HepG2 (cell line): ENCODE measurements around the gene TAB3. TPM values are rescaled to one million over a fixed set of nuclear protein-coding genes. Genes with fewer than 3 reads are reported as not detected.
A peak's percentile ranks its signal among the peaks of the same experiment; 100 is the strongest.

Experiments used
- MXI1 ChIP-seq: IDR thresholded peaks from 3 replicates; pipeline ENCODE4 v1.6.1; 2012; ENCODE audit warnings: low read depth, low read length, inconsistent platforms, borderline replicate concordance
- NCOR1 ChIP-seq: fragments of 200-600 bp; sonication (generic); IDR thresholded peaks from 2 replicates; pipeline ENCODE4 v1.7.0; 2017; ENCODE audit warnings: antibody characterized with exemption, low read length, borderline replicate concordance
- NFIC ChIP-seq: IDR thresholded peaks from 2 replicates; pipeline ENCODE4 v1.6.1; 2012; ENCODE audit warnings: mild to moderate bottlenecking, low read length, inconsistent platforms
- ONECUT2 ChIP-seq: sonication (generic); formaldehyde crosslinking; IDR thresholded peaks from 2 replicates; pipeline ENCODE4 v1.4.0; 2020; ENCODE audit warnings: missing genetic modification reagents
- RAD51 ChIP-seq: fragments of 450-650 bp; IDR thresholded peaks from 2 replicates; pipeline ENCODE4 v1.6.1; 2016; ENCODE audit warnings: borderline replicate concordance
- SATB2 ChIP-seq: sonication (generic); formaldehyde crosslinking; IDR thresholded peaks from 2 replicates; pipeline ENCODE4 v1.5.0; 2020; ENCODE audit warnings: missing genetic modification reagents
- SMARCC2 ChIP-seq: fragments of 450-650 bp; IDR thresholded peaks from 2 replicates; pipeline ENCODE4 v1.6.1; 2017; ENCODE audit warnings: antibody characterized with exemption, mild to moderate bottlenecking
- SMC3 ChIP-seq: IDR thresholded peaks from 2 replicates; pipeline ENCODE4 v1.6.1; 2011; ENCODE audit warnings: low read length, improper control_type of control experiment
- SPEN ChIP-seq: sonication (generic); formaldehyde crosslinking; IDR thresholded peaks from 2 replicates; pipeline ENCODE4 v1.5.1; 2020; ENCODE audit warnings: low read depth, mild to moderate bottlenecking, missing genetic modification reagents
- ZFP36 ChIP-seq: fragments of 150-350 bp; IDR thresholded peaks from 2 replicates; pipeline ENCODE4 v1.6.1; 2018; ENCODE audit warnings: borderline replicate concordance, low read length, low read depth; ENCODE audit not compliant: partially characterized antibody
- ZNF180 ChIP-seq: sonication (generic); formaldehyde crosslinking; IDR thresholded peaks from 2 replicates; pipeline ENCODE4 v1.4.0; 2020; ENCODE audit warnings: low read depth, missing genetic modification reagents, borderline replicate concordance
- ZNF207 ChIP-seq: fragments of 450-650 bp; IDR thresholded peaks from 2 replicates; pipeline ENCODE4 v1.6.1; 2016; ENCODE audit warnings: antibody characterized with exemption, borderline replicate concordance
- ZNF331 ChIP-seq: sonication (generic); formaldehyde crosslinking; IDR thresholded peaks from 2 replicates; pipeline ENCODE4 v1.4.0; 2020; ENCODE audit warnings: missing genetic modification reagents
- ZNF557 ChIP-seq: sonication (generic); formaldehyde crosslinking; IDR thresholded peaks from 2 replicates; pipeline ENCODE4 v1.4.0; 2020; ENCODE audit warnings: missing genetic modification reagents
- ZNF567 ChIP-seq: sonication (generic); formaldehyde crosslinking; IDR thresholded peaks from 2 replicates; pipeline ENCODE4 v1.8.1; 2023; ENCODE audit warnings: mild to moderate bottlenecking, missing genetic modification reagents, borderline replicate concordance
- ZNF577 ChIP-seq: sonication (generic); formaldehyde crosslinking; IDR thresholded peaks from 2 replicates; pipeline ENCODE4 v1.4.0; 2020; ENCODE audit warnings: mild to moderate bottlenecking, low read depth, missing genetic modification reagents, borderline replicate concordance
- ZNF775 ChIP-seq: sonication (generic); formaldehyde crosslinking; IDR thresholded peaks from 2 replicates; pipeline ENCODE4 v1.4.0; 2020; ENCODE audit warnings: missing genetic modification reagents, mild to moderate bottlenecking, moderate library complexity, borderline replicate concordance
- polyA plus RNA-seq, 8 experiments: library from polyadenylated mRNA; depleted of rRNA in 3 of 8; stranded (reverse) in 7 of 8; unstranded in 1 of 8; fragments of >200 nt; fragmentation: Illumina TruSeq in 4 of 8; extraction: Trizol in 4 of 8; gene quantifications; 2 replicates each; pipeline versions ENCODE4 v1.2.1 to v1.2.3, GENCODE V29; 2011 to 2016; ENCODE audit warnings: low read depth in 4 of 8, missing spikeins in 1 of 8, mixed read lengths in 1 of 8; ENCODE audit not compliant: insufficient read depth in 1 of 8
- total RNA-seq, 5 experiments: library from RNA; depleted of rRNA; stranded (reverse); fragments of >200 nt; fragmentation: Illumina TruSeq; extraction: Trizol; gene quantifications; 2 replicates each; pipeline ENCODE4 v1.2.3, GENCODE V29; 2016; ENCODE audit warnings: low read depth in 1 of 5
- TF ChIP-seq, protein P1 (sequence below): sonication (generic); formaldehyde crosslinking; IDR thresholded peaks from 2 replicates; pipeline ENCODE4 v1.9.0; 2021; ENCODE audit warnings: missing genetic modification reagents, borderline replicate concordance
- TF ChIP-seq, protein P2 (sequence below): IDR thresholded peaks from 2 replicates; pipeline ENCODE4 v1.6.1; 2016; ENCODE audit warnings: control low read depth
- TF ChIP-seq, protein P3 (sequence below): sonication (generic); formaldehyde crosslinking; IDR thresholded peaks from 2 replicates; pipeline ENCODE4 v1.4.0; 2020; ENCODE audit warnings: missing genetic modification reagents, borderline replicate concordance
- TF ChIP-seq, protein P4 (sequence below): IDR thresholded peaks from 2 replicates; pipeline ENCODE4 v1.6.1; 2016; ENCODE audit warnings: low read depth, missing genetic modification reagents, missing compliant biosample characterization

The TAB3 gene
- total and polyA plus RNA-seq, 2 of the 13 experiments (the other 11 are each of a cell fraction or from before 2014, with no cell fraction given), result 27.2 to 59.8 TPM

DNA sequence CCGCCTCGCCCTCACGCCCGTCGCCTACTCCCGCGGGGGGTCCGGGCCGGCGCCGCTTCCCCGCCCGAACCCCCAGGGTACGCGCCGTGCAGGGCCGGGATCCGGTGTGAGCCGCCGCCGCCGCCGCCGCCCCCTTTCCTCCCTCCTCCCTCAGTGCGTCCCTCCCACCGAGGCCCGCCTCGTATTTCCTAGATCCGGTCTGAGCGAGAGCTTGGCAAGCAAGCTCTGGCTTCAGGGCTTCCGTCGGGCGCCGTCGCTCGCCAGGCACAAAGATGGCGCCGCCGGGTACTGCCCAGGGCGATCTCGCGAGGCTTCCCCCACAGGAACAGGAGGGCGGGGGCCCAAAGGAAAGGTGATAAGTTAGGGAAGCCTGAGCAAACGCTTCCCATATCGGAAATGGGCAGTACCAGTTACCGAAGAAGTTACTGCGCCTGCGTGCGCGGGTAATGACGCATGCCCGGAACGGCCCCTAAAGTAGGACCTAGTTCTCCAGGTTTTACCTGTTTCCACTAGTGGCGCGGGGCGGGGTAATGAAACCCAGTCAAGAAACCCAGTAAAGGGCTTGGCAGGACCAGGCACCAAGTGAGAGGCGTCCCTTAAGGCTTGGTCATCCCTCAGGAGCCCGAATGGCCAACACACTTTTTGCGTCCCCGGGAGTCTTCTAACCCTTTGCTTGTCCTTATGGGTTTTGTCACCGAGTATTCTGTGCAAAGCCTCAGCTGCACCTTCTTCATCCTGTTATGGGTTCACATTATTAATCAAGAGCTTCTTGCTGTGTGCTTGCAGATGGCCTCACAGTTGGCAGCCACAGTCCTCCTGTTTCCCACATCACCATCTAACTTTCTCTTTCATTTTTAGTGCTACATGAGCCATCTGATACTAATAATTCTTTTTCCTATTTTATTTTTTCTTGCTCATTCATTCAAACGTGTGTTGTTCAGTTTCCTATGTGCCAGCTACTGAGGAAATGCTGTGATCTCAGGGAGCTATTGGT, at the start of gene TAB3 (continued):
- TF ChIP-seq ZNF567 (no peak), ZFP36 (no peak), NCOR1 (no peak), SMARCC2 (no peak), MXI1 (peak; percentile 38; the same call in 1 of the 3 replicates), ZNF557 (no peak), ZNF207 (no peak), SPEN (no peak; the same call in none of the 2 replicates), ONECUT2 (CRISPR knock-in tag) (no peak), ZNF775 (CRISPR knock-in tag) (no peak), NFIC (no peak), ZNF331 (CRISPR knock-in tag) (no peak; the same call in 1 of the 2 replicates), ZNF577 (no peak), SATB2 (CRISPR knock-in tag) (no peak), RAD51 (no peak), ZNF180 (CRISPR knock-in tag) (no peak), SMC3 (no peak)
- TF ChIP-seq, protein P1, sequence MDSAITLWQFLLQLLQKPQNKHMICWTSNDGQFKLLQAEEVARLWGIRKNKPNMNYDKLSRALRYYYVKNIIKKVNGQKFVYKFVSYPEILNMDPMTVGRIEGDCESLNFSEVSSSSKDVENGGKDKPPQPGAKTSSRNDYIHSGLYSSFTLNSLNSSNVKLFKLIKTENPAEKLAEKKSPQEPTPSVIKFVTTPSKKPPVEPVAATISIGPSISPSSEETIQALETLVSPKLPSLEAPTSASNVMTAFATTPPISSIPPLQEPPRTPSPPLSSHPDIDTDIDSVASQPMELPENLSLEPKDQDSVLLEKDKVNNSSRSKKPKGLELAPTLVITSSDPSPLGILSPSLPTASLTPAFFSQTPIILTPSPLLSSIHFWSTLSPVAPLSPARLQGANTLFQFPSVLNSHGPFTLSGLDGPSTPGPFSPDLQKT (CRISPR knock-in tag), result no peak
- TF ChIP-seq, protein P2, sequence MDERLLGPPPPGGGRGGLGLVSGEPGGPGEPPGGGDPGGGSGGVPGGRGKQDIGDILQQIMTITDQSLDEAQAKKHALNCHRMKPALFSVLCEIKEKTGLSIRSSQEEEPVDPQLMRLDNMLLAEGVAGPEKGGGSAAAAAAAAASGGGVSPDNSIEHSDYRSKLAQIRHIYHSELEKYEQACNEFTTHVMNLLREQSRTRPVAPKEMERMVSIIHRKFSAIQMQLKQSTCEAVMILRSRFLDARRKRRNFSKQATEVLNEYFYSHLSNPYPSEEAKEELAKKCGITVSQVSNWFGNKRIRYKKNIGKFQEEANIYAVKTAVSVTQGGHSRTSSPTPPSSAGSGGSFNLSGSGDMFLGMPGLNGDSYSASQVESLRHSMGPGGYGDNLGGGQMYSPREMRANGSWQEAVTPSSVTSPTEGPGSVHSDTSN, result no peak
- TF ChIP-seq, protein P3, sequence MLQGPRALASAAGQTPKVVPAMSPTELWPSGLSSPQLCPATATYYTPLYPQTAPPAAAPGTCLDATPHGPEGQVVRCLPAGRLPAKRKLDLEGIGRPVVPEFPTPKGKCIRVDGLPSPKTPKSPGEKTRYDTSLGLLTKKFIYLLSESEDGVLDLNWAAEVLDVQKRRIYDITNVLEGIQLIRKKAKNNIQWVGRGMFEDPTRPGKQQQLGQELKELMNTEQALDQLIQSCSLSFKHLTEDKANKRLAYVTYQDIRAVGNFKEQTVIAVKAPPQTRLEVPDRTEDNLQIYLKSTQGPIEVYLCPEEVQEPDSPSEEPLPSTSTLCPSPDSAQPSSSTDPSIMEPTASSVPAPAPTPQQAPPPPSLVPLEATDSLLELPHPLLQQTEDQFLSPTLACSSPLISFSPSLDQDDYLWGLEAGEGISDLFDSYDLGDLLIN (CRISPR knock-in tag), result no peak
- TF ChIP-seq, protein P4, sequence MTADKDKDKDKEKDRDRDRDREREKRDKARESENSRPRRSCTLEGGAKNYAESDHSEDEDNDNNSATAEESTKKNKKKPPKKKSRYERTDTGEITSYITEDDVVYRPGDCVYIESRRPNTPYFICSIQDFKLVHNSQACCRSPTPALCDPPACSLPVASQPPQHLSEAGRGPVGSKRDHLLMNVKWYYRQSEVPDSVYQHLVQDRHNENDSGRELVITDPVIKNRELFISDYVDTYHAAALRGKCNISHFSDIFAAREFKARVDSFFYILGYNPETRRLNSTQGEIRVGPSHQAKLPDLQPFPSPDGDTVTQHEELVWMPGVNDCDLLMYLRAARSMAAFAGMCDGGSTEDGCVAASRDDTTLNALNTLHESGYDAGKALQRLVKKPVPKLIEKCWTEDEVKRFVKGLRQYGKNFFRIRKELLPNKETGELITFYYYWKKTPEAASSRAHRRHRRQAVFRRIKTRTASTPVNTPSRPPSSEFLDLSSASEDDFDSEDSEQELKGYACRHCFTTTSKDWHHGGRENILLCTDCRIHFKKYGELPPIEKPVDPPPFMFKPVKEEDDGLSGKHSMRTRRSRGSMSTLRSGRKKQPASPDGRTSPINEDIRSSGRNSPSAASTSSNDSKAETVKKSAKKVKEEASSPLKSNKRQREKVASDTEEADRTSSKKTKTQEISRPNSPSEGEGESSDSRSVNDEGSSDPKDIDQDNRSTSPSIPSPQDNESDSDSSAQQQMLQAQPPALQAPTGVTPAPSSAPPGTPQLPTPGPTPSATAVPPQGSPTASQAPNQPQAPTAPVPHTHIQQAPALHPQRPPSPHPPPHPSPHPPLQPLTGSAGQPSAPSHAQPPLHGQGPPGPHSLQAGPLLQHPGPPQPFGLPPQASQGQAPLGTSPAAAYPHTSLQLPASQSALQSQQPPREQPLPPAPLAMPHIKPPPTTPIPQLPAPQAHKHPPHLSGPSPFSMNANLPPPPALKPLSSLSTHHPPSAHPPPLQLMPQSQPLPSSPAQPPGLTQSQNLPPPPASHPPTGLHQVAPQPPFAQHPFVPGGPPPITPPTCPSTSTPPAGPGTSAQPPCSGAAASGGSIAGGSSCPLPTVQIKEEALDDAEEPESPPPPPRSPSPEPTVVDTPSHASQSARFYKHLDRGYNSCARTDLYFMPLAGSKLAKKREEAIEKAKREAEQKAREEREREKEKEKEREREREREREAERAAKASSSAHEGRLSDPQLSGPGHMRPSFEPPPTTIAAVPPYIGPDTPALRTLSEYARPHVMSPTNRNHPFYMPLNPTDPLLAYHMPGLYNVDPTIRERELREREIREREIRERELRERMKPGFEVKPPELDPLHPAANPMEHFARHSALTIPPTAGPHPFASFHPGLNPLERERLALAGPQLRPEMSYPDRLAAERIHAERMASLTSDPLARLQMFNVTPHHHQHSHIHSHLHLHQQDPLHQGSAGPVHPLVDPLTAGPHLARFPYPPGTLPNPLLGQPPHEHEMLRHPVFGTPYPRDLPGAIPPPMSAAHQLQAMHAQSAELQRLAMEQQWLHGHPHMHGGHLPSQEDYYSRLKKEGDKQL (CRISPR knock-in tag), result no peak
